GM21515 (cell line): ENCODE data around the gene UBE2J1.

ENCODE experiments used
- ATAC-seq: cut with Tn5 transposase; IDR thresholded peaks from one replicate; pipeline ENCODE4 v1.9.1; 2021; ENCODE audit not compliant: unreplicated experiment

The UBE2J1 gene

DNA sequence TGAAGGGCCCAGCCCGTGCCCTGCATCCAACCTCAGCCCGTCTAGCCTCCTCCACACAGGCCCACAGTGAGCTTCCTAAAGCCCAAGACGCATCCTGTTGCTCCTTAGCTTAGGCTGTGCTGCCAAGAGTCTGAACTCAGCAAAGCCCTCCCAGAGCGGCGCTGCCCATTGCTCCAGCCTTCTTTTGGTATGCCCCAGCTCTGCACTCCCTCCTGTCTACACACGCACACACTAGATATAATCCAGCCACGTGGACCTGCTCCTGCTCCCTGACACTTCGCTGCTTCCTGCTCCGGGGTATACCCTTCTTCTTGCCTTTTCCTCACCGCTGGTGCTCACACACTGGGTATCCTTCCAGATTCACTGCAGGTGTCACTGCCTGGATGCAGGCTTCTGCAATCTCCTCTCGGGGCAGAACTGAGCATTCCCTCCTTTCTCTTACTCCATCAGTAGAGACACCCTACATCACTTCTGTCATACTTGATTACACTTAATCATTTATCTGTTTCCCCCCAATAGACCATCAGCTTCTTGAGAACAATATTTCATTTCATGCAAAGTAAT, 61.2 kb downstream of the UBE2J1 start:
- no peak for ATAC-seq

DNA sequence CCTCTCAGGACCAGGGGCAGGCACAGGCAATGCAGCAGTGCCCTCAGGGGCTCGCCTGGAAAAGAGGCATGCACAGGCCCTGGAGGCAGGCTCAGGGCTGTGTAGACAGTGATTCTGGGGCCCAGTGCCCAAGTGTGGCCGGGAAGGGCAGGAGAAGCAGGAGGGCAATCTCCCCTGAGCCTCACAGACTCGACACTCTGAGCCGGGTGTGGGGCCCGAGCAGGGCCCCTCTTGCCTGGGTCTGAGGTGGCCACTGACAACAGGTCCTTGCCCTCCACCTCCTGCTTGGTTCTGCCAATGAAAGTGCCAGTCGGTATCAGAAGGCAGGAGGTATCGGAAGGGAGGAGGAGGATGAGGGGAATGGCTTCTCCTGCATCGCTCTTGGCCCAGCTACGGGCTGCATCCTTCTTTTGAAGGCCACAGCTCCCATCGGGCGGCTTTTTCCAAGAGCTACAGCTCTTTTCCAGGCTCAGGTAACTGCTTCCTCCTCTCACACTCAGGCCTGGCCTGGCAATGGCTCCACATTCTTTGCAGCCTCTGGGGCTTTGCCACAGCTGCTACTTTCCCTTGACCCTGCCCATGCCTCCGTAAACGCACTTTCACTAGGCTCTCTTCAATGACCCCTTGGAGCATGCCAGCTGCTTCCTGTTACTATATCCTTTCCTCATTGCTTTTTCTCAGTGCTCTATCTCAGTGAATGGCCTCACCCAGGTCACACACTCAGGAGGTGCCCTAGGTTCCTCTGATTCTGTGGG, 61.9 kb downstream of the UBE2J1 start:
- ATAC-seq, result no peak

DNA sequence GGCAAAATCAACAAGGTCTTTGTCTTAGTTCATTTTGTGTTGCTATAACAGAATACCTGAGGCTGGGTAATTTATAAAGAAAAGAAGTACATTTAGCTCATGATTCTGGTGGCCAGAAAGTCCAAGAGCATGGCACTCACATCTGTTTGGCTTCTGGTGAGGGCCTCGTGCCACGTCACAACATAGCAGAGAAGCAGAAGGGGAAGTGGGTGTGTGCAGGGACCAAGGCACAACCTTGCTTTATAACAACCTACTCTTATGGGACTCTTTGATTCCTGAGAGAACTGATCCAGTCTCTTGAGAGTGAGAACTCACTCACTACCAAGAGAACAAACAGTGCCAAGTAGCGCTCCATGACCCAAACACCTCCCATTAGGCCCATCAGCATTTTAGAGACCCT, 62.8 kb downstream of the UBE2J1 start:
- ATAC-seq, result no peak

DNA sequence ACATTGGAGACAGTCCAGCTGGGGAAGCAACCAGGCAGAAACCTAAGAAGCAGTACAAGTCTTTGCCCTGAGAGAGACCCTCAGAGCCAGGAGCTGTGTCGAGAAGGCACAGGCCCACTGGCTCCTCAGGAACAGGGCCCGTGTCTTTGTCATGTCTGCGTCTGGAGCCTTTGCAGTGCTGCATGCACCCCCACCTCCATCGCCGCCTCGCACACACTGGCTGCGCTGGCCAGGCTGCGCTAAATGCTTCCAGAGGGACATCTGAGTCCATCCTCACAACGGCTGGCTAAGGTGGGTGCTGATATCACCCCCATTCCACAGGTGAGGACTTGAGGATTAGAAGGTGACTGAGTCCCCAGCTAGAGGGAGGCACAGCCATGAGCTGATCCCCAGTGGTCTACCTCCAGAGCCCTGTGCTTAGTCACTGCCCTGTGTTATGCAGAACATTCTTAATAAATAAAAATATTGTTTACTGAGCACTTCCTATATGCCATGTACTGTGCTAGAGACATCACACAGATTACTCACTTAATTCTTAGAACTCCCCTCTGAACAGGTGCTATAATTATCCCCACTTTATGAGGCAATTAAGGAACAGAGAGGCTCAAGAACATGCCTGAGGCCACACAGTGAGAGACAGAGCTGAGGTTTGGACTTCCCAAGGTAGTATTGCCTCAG, 65.0 kb downstream of the UBE2J1 start:
- ATAC-seq, result no peak

DNA sequence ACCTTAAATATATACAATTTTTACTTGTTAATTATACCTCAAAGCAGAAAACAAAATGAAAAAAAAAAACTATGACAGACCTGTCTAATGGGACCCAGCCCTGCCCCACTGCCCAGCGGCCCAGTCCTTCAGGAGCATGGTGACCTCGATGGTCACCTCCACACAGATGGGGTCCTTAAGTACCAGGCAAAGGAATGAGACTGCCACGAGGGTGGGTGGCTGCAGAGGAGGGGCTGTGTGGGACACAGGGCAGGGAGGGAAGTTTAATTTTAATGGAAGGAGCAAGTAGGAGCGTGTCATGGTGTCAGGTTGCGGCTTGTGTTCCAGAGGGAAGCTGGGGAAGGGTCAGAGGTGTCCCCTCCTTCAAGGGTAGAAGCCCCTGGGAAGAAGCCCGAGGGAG, 66.0 kb downstream of the UBE2J1 start:
- ATAC-seq, result no peak

DNA sequence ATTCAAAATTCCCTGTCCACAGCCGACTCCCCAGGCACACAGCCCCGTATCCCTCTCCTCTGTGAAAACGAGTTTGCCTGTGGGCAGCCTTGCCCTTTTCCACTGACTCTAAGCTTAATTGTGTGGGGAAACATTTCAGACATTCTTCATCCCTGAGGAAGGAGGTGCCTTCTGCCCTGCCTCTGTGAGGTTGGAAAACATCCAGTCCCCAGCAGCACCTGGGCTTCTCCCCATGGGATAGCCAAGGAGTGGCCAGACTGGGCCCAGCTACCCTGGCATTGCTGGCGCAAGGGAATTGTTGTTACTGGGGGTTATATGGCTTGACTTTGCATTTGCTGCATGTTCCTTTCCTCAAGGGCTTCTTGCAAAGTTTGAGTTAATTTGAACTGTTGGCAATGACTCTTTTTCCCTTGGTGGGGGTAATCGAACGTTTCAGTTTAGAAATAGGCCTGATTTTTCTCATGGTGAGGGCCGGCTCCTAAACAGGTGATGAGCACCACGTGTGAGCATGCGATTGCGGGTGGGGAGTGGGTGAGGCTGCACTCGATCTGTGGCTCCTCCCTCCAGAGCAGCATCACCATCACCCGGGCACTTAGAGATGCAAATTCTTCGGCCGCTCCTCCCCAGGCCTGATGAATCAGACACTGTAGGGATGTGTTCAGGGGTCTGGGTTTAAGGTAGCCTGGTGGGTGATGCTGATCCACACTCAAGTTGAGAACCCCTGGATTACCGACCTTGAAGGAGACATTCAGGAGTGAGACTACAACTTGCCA, 67.4 kb downstream of the UBE2J1 start:
- no peak for ATAC-seq

DNA sequence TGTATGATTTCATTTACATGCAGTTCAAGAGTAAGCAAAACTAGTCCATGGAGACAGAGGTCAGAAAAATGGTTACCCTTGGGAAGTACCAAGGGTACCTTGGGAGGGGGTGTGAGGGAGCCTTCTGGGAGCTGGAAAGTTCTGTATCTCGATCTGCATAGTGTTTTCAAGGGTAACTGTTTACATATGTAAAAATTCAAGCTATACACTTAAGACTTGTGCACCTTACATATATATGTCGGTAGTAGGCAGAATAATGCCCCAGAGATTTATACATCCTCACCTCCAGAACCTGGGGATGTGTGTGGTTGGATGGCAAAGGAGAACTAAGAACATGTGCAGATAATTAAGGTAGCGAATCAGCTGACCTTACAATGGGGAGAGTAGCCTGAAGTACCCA, 68.4 kb downstream of the UBE2J1 start:
- ATAC-seq, result no peak

DNA sequence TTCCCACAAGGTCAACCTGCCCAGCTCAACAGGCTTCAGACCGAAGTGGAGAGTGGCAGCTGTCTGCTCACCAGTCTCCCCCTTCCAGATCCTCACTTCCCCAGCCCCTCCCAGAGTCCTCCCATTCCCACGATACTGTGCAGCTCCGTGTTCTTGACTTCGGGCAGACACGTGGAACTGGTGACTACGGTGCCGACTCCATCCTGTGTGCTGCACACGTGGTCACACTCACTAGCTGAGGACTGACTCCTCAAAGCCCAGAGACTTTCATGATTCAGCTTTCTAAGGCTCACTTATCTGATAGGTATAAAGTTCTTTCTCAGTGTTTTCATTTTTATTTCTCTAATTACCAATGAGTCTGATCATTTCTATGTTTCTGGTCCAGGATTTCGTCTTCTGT, 69.8 kb downstream of the UBE2J1 start:
- ATAC-seq, result no peak

DNA sequence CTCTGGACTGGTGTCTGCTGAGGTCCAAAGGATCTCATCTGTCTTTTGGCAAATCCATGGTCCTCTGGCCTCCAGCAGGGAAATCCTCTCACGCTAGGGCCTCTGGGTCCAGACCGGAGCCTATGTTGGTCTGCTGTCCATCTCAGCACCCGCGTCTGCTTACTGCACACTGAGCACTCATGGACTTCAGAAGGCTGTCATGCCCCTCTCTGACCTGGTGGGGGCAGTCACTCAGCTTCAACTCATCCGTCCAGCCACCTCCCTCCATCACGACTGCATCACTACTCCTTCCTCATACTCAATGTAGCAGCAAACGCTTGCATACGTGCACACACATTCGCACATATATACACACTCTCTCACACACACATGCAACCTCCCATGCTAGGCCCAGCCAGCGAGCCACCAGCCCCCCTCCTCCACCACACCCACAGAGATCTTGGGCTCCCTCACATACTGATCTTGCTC, 70.7 kb downstream of the UBE2J1 start:
- ATAC-seq, result peak; percentile 94

DNA sequence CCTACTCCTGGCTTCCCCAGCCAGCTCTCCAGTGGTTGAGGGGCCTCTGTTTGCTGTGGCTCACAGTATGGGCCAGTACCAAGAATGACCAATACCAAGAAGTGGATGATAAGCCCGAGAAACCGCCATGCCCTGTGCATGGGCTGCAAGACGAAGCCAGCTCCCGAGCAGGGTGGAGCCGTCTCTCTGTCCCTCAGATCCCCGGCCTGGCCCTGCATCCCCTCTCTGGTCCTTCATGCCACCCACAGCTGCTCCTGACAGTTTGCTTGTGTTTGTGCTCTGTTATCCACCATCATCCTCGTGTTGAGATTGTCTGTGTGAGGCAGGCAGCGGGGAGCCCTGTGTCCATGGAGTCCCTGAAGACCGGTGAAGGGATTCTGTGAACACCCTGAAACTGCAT, 73.6 kb downstream of the UBE2J1 start:
- no peak for ATAC-seq
